Keratinocyte (primary cell): ENCODE data around the gene CLEC16A. TPM values are rescaled to one million over a fixed set of nuclear protein-coding genes. Genes with fewer than 3 reads are reported as not detected.

ENCODE experiments used
- DNase-seq: peaks from one replicate; pipeline ENCODE4 v3.0.0-alpha.2; 2011; ENCODE audit warnings: low read depth, missing footprints, low spot score
- FAIRE-seq: peaks from 2 replicates; lab custom pipeline; 2011; peaks lifted over from hg19 to GRCh38; lab: Jason Lieb, UNC
- H2AFZ ChIP-seq: 2 replicates; pipeline ENCODE4 v1.6.0; 2012; ENCODE audit warnings: low read length, control low read depth, inconsistent platforms; ENCODE audit not compliant: control insufficient read depth
- H3K27ac ChIP-seq: 2 replicates; pipeline ENCODE4 v1.5.1; 2011; ENCODE audit warnings: low read length; ENCODE audit not compliant: control insufficient read depth, insufficient read depth
- H3K27me3 ChIP-seq: 3 replicates; pipeline ENCODE4 v1.6.0; 2011; ENCODE audit warnings: low read length; ENCODE audit not compliant: control insufficient read depth, insufficient read depth; ENCODE audit errors: extremely low read depth
- H3K36me3 ChIP-seq, 2 experiments: 2 replicates in 1 of 2; 3 replicates in 1 of 2; pipeline ENCODE4 v1.5.1; 2011; ENCODE audit warnings: low read length in 2 of 2, mild to moderate bottlenecking in 1 of 2; ENCODE audit not compliant: control insufficient read depth in 2 of 2, insufficient read depth in 2 of 2; ENCODE audit errors: extremely low read depth in 1 of 2
- H3K4me1 ChIP-seq: 3 replicates; pipeline ENCODE4 v1.5.1; 2011; ENCODE audit warnings: low read length; ENCODE audit not compliant: control insufficient read depth, insufficient read depth; ENCODE audit errors: extremely low read depth
- H3K4me2 ChIP-seq: 3 replicates; pipeline ENCODE4 v1.6.0; 2011; ENCODE audit warnings: low read depth, low read length; ENCODE audit not compliant: control insufficient read depth, insufficient read depth; ENCODE audit errors: extremely low read depth
- H3K4me3 ChIP-seq, 3 experiments: fragments of 200-600 bp in 1 of 3; sonication (generic) in 1 of 3; 2 replicates in 2 of 3; 3 replicates in 1 of 3; pipeline ENCODE4 v1.5.1; 2011 to 2016; ENCODE audit warnings: low read length in 3 of 3, mild to moderate bottlenecking in 3 of 3, control low read depth in 2 of 3, inconsistent platforms in 1 of 3, low read depth in 1 of 3, mixed read lengths in 1 of 3, mixed run types in 1 of 3, moderate library complexity in 1 of 3; ENCODE audit not compliant: control insufficient read depth in 2 of 3, insufficient read depth in 2 of 3; ENCODE audit errors: extremely low read depth in 1 of 3
- H3K79me2 ChIP-seq: 2 replicates; pipeline ENCODE4 v1.6.0; 2012; ENCODE audit warnings: low read length; ENCODE audit not compliant: control insufficient read depth, insufficient read depth
- H3K9ac ChIP-seq: 3 replicates; pipeline ENCODE4 v1.6.0; 2011; ENCODE audit warnings: low read length; ENCODE audit not compliant: control insufficient read depth, insufficient read depth; ENCODE audit errors: extremely low read depth
- H3K9me1 ChIP-seq: 3 replicates; pipeline ENCODE4 v1.6.0; 2011; ENCODE audit warnings: low read length; ENCODE audit not compliant: control insufficient read depth, insufficient read depth; ENCODE audit errors: extremely low read depth
- H3K9me3 ChIP-seq: 2 replicates; pipeline ENCODE4 v1.5.1; 2012; ENCODE audit warnings: low read depth, low read length; ENCODE audit not compliant: control insufficient read depth
- H4K20me1 ChIP-seq: 3 replicates; pipeline ENCODE4 v1.6.0; 2011; ENCODE audit warnings: low read length; ENCODE audit not compliant: control insufficient read depth, insufficient read depth; ENCODE audit errors: extremely low read depth
- CTCF ChIP-seq, 3 experiments: IDR thresholded peaks in 1 of 3; conservative IDR thresholded peaks in 1 of 3; optimal IDR thresholded peaks in 1 of 3; 2 replicates in 2 of 3; 3 replicates in 1 of 3; pipeline versions ENCODE3 to v1.5.1; 2011; ENCODE audit warnings: low read length in 3 of 3, mild to moderate bottlenecking in 3 of 3, moderate library complexity in 2 of 3, control low read depth in 1 of 3, inconsistent platforms in 1 of 3; ENCODE audit not compliant: insufficient read depth in 2 of 3; ENCODE audit errors: extremely low read depth in 1 of 3
- EZH2 ChIP-seq: IDR thresholded peaks from one replicate; pipeline ENCODE4 v1.6.1; 2012; ENCODE audit warnings: inconsistent platforms, mild to moderate bottlenecking, low read length, moderate library complexity
- dilution Hi-C: fragments of 300-500 bp; cut with MboI; formaldehyde crosslinking; loops from one replicate; pipeline ENCODE4 v1.7.0; 2020; ENCODE audit warnings: low sequenced_read_pairs; ENCODE audit not compliant: extremely low pct_ligation_motif_present
- polyA plus RNA-seq, 5 experiments: library from polyadenylated mRNA; depleted of rRNA in 3 of 5; stranded (reverse) in 3 of 5; stranded (forward) in 1 of 5; unstranded in 1 of 5; fragments of >200 nt; gene quantifications; 1 replicate in 1 of 5; 2 replicates in 3 of 5; 3 replicates in 1 of 5; pipeline versions ENCODE4 v1.2.1 to v1.2.3, GENCODE V29; 2011 to 2012; ENCODE audit warnings: missing spikeins in 2 of 5, low read depth in 1 of 5, low replicate concordance in 1 of 5

Gene CLEC16A
- polyA plus RNA-seq, 1 donor (not counting 4 experiments of a cell fraction or from before 2014, with no cell fraction given), result 9.5 TPM

- dilution Hi-C loops, result no loop called here
- H3K9me1 ChIP-seq, result no peaks in the 10 kb centered on the region
- no peaks in the 10 kb centered on the region for H3K27me3 ChIP-seq
- H3K36me3 ChIP-seq, result peaks cover 10 to 13% of the 10 kb centered on the region in 2 experiments
- no peaks in the 10 kb centered on the region for H3K4me1 ChIP-seq
- H3K4me3 ChIP-seq, result no peak overlapping the region
- no peak overlapping the region for H3K9ac ChIP-seq
- H4K20me1 ChIP-seq, result peaks cover 7% of the 10 kb centered on the region
- TF ChIP-seq CTCF (optimal IDR thresholded peaks at IDR 0.05 in 1 of 3, IDR thresholded peaks at IDR 0.05 in 1 of 3, conservative IDR thresholded peaks at IDR 0.05 in 1 of 3; ENCODE audit: extremely low read depth in 1 of 3, insufficient read depth in 2 of 3, low read length in 3 of 3) (no peak), EZH2 (no peak)
- H3K4me2 ChIP-seq, result no peak overlapping the region
- H3K79me2 ChIP-seq, result peaks cover 21% of the 10 kb centered on the region
- no peak overlapping the region for H2AFZ ChIP-seq
- DNase-seq (no peak), FAIRE-seq (no peak)
- no peak overlapping the region for H3K27ac ChIP-seq
- no peaks in the 10 kb centered on the region for H3K9me3 ChIP-seq
Measured at GRCh38 chr16:10929853-10930754, 14.3 kb upstream of the CLEC16A start.

GRCh38 chr16:10930755-10931093, 13.6 kb upstream of the CLEC16A start:
- H4K20me1 ChIP-seq, result peaks cover 7% of the 10 kb centered on the region

More at GRCh38 chr16:10930755-10931093, 13.6 kb upstream of the CLEC16A start:
- no peaks in the 10 kb centered on the region for H3K4me1 ChIP-seq
- H3K27ac ChIP-seq, result no peak overlapping the region
- no peaks in the 10 kb centered on the region for H3K27me3 ChIP-seq
- H3K36me3 ChIP-seq, result peaks cover 10 to 13% of the 10 kb centered on the region in 2 experiments
- H3K9me1 ChIP-seq, result no peaks in the 10 kb centered on the region
- no peaks in the 10 kb centered on the region for H3K9me3 ChIP-seq
- DNase-seq, result no peak
- dilution Hi-C loops, result no loop called here
- no peak for FAIRE-seq
- H3K9ac ChIP-seq, result no peak overlapping the region
- H3K4me2 ChIP-seq, result no peak overlapping the region
- no peak overlapping the region for H3K4me3 ChIP-seq
- H3K79me2 ChIP-seq, result peaks cover 26% of the 10 kb centered on the region
- TF ChIP-seq CTCF (optimal IDR thresholded peaks at IDR 0.05 in 1 of 3, IDR thresholded peaks at IDR 0.05 in 1 of 3, conservative IDR thresholded peaks at IDR 0.05 in 1 of 3; ENCODE audit: extremely low read depth in 1 of 3, insufficient read depth in 2 of 3, low read length in 3 of 3), result peak in 1 of 3 experiments; percentile 4
- no peak for TF ChIP-seq EZH2
- H2AFZ ChIP-seq, result no peak overlapping the region
